Measurements from ENCODE around the gene TMTC4.

The TMTC4 gene

GRCh38 chr13:100646030-100646673 lies 28.4 kb downstream of the TMTC4 start:
- Histone ChIP-seq H3K27ac (ENCODE audit: low read depth, low read length) (no peak overlapping the region), H3K79me2 (ENCODE audit: insufficient read depth, low read length) (no peaks in the 10 kb centered on the region), H3F3A (ENCODE audit: insufficient read depth) (no peaks in the 10 kb centered on the region), H4K20me1 (ENCODE audit: low read depth, low read length) (no peaks in the 10 kb centered on the region), H3K9me3 (ENCODE audit: insufficient read depth, low read length) (no peaks in the 10 kb centered on the region), H3K36me3 (ENCODE audit: low read length) (no peaks in the 10 kb centered on the region), H3K4me2 (ENCODE audit: low read depth, low read length, poor library complexity, severe bottlenecking) (no peak overlapping the region), H3K9me2 (replicated peaks; ENCODE audit: insufficient read depth, low read length) (no peaks in the 10 kb centered on the region), H2AFZ (ENCODE audit: low read depth, low read length, severe bottlenecking) (no peak overlapping the region), H3K4me3 (ENCODE audit: insufficient read depth, low read length, poor library complexity, severe bottlenecking) (no peak overlapping the region), H3K27me3 (ENCODE audit: low read length) (no peaks in the 10 kb centered on the region), H3K9ac (ENCODE audit: low read length) (no peak overlapping the region)
- TF ChIP-seq CTCF (IDR thresholded peaks at IDR 0.05; ENCODE audit: insufficient read depth, low read length, poor library complexity, severe bottlenecking) = no peak
- no peak for TF ChIP-seq EZH2phosphoT487 (conservative IDR thresholded peaks at IDR 0.05; ENCODE audit: low read length)

- no peaks in the 10 kb centered on the region for H3F3A ChIP-seq (ENCODE audit: insufficient read depth)
- no peak overlapping the region for H3K27ac ChIP-seq (ENCODE audit: low read depth, low read length)
- H2AFZ ChIP-seq (ENCODE audit: low read depth, low read length, severe bottlenecking) = no peak overlapping the region
- H3K9me3 ChIP-seq (ENCODE audit: insufficient read depth, low read length) = no peaks in the 10 kb centered on the region
- no peaks in the 10 kb centered on the region for H3K9me2 ChIP-seq (replicated peaks; ENCODE audit: insufficient read depth, low read length)
- H4K20me1 ChIP-seq (ENCODE audit: low read depth, low read length) = no peaks in the 10 kb centered on the region
- no peaks in the 10 kb centered on the region for H3K79me2 ChIP-seq (ENCODE audit: insufficient read depth, low read length)
- TF ChIP-seq CTCF (IDR thresholded peaks at IDR 0.05; ENCODE audit: insufficient read depth, low read length, poor library complexity, severe bottlenecking) (no peak), EZH2phosphoT487 (conservative IDR thresholded peaks at IDR 0.05; ENCODE audit: low read length) (no peak)
- H3K4me2 ChIP-seq (ENCODE audit: low read depth, low read length, poor library complexity, severe bottlenecking) = no peak overlapping the region
- H3K36me3 ChIP-seq (ENCODE audit: low read length) = no peaks in the 10 kb centered on the region
- H3K27me3 ChIP-seq (ENCODE audit: low read length) = no peaks in the 10 kb centered on the region
- no peak overlapping the region for H3K9ac ChIP-seq (ENCODE audit: low read length)
- no peak overlapping the region for H3K4me3 ChIP-seq (ENCODE audit: insufficient read depth, low read length, poor library complexity, severe bottlenecking)
These were observed 29.2 kb downstream of the TMTC4 start for GRCh38 chr13:100645382-100645781.

GRCh38 chr13:100644371-100644770 lies 30.2 kb downstream of the TMTC4 start:
- no peak overlapping the region for H3K9ac ChIP-seq (ENCODE audit: low read length)

More at GRCh38 chr13:100644371-100644770, 30.2 kb downstream of the TMTC4 start:
- H3K4me3 ChIP-seq (ENCODE audit: insufficient read depth, low read length, poor library complexity, severe bottlenecking) = no peak overlapping the region
- H3F3A ChIP-seq (ENCODE audit: insufficient read depth) = no peaks in the 10 kb centered on the region
- H3K27me3 ChIP-seq (ENCODE audit: low read length) = no peaks in the 10 kb centered on the region
- TF ChIP-seq CTCF (IDR thresholded peaks at IDR 0.05; ENCODE audit: insufficient read depth, low read length, poor library complexity, severe bottlenecking) (no peak), EZH2phosphoT487 (conservative IDR thresholded peaks at IDR 0.05; ENCODE audit: low read length) (no peak)
- no peak overlapping the region for H3K27ac ChIP-seq (ENCODE audit: low read depth, low read length)
- no peaks in the 10 kb centered on the region for H3K79me2 ChIP-seq (ENCODE audit: insufficient read depth, low read length)
- no peak overlapping the region for H2AFZ ChIP-seq (ENCODE audit: low read depth, low read length, severe bottlenecking)
- H3K9me2 ChIP-seq (replicated peaks; ENCODE audit: insufficient read depth, low read length) = no peaks in the 10 kb centered on the region
- no peaks in the 10 kb centered on the region for H3K36me3 ChIP-seq (ENCODE audit: low read length)
- H4K20me1 ChIP-seq (ENCODE audit: low read depth, low read length) = no peaks in the 10 kb centered on the region
- no peaks in the 10 kb centered on the region for H3K9me3 ChIP-seq (ENCODE audit: insufficient read depth, low read length)
- no peak overlapping the region for H3K4me2 ChIP-seq (ENCODE audit: low read depth, low read length, poor library complexity, severe bottlenecking)

All from SU-DHL-6 (cell line).